ENCODE results near the gene ALG12.

Gene ALG12

DNA sequence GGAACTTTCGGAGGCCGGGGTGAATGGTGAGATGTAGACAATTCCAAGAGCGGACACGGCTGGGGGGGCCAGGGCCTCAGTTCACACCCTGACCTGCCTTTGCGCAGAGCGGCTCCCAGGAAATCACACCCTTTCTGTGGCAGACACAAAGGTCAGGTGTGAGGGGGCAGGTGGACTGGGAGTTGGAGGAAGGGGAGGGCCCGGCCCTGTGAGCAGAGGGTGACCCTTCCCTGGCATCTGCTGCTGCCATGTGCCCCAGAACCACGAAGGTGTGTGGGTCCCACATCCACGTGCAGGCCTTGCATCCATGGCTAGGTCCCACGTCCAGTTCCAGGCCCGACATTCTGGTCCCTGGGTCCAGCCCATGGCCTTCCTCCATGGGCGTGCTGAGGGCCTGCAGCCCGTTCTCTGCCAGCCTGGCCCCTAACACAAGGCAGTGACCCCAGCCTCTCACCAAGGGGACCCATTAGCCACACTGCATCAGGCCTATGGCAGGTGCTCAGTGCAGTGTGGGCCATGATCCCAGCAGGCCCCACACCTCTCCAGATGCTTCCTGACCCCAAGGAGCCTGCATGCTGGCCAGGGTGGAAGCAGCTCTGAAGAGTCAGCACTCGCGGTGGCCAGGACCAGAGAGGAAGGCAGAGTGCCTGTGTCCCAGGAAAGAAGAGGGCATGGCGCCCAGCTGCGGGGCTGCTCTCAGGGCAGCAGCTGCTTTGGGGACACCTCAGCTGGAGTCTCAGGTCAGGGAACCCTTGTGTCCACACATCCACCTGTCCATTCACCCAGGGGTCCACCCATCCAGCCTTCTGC is 23.5 kb upstream of the ALG12 start:
- H3K79me2 ChIP-seq (ENCODE audit: insufficient read depth, low read length): no peaks in the 10 kb centered on the region
- no peaks in the 10 kb centered on the region for H3K9me2 ChIP-seq (replicated peaks; ENCODE audit: insufficient read depth, low read length)
- H3F3A ChIP-seq (ENCODE audit: insufficient read depth): no peaks in the 10 kb centered on the region
- H3K9ac ChIP-seq (ENCODE audit: low read length): no peak overlapping the region
- TF ChIP-seq EZH2phosphoT487 (conservative IDR thresholded peaks at IDR 0.05; ENCODE audit: low read length): no peak
- TF ChIP-seq, protein P1, sequence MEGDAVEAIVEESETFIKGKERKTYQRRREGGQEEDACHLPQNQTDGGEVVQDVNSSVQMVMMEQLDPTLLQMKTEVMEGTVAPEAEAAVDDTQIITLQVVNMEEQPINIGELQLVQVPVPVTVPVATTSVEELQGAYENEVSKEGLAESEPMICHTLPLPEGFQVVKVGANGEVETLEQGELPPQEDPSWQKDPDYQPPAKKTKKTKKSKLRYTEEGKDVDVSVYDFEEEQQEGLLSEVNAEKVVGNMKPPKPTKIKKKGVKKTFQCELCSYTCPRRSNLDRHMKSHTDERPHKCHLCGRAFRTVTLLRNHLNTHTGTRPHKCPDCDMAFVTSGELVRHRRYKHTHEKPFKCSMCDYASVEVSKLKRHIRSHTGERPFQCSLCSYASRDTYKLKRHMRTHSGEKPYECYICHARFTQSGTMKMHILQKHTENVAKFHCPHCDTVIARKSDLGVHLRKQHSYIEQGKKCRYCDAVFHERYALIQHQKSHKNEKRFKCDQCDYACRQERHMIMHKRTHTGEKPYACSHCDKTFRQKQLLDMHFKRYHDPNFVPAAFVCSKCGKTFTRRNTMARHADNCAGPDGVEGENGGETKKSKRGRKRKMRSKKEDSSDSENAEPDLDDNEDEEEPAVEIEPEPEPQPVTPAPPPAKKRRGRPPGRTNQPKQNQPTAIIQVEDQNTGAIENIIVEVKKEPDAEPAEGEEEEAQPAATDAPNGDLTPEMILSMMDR (IDR thresholded peaks at IDR 0.05; ENCODE audit: insufficient read depth, low read length, poor library complexity, severe bottlenecking): no peak
- no peaks in the 10 kb centered on the region for H4K20me1 ChIP-seq (ENCODE audit: low read depth, low read length)
- no peaks in the 10 kb centered on the region for H3K36me3 ChIP-seq (ENCODE audit: low read length)
- no peak overlapping the region for H3K4me2 ChIP-seq (ENCODE audit: low read depth, low read length, poor library complexity, severe bottlenecking)
- no peaks in the 10 kb centered on the region for H3K9me3 ChIP-seq (ENCODE audit: insufficient read depth, low read length)
- H3K27ac ChIP-seq (ENCODE audit: low read depth, low read length): no peak overlapping the region
- H2AFZ ChIP-seq (ENCODE audit: low read depth, low read length, severe bottlenecking): no peak overlapping the region
- no peaks in the 10 kb centered on the region for H3K27me3 ChIP-seq (ENCODE audit: low read length)
- no peak overlapping the region for H3K4me3 ChIP-seq (ENCODE audit: insufficient read depth, low read length, poor library complexity, severe bottlenecking)

GRCh38 chr22:49938565-49939136 is 20.4 kb upstream of the ALG12 start:
- no peaks in the 10 kb centered on the region for H3K9me3 ChIP-seq (ENCODE audit: insufficient read depth, low read length)

DNA sequence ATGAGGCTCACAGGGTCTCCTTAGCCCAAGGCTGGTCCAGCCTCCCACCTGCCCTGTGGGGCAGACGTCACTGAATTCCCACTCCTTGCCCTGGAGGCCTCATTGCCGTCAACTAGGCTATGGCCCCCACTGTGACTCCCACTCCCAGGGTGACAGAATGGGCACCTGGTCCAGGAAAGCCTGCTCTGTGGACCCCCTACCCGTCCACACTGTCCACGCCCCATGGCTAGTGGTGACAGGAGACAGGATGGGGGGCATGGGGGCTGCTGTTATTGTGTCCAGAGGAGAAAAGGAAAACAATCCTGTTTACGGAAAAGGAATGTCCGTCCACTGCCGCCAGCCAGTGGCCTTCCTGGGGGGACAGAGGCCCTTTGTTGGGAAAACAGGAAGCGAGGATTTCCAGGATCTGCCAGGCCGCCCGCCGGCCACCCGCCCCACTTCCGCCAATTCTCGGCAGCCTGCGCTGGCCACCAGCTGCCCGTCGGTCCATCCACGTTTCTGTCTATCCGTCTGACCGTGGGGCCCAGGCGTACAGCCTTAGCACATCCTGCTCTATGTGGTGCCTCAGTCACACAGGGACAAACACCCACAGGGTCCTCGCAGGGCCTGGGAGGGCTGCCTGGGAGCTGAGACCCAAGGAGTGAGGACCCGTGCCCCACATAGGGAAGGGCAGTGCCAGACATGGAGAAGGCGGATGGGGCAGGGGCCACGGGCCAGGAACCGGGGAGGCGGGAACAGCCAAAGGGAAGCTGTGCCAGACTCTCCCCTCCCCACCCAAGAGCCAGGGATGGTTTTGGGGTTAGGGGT is 19.7 kb upstream of the ALG12 start:
- Histone ChIP-seq H4K20me1 (ENCODE audit: low read depth, low read length) (no peaks in the 10 kb centered on the region), H3K4me2 (ENCODE audit: low read depth, low read length, poor library complexity, severe bottlenecking) (no peak overlapping the region), H3K27me3 (ENCODE audit: low read length) (no peaks in the 10 kb centered on the region), H3K9me3 (ENCODE audit: insufficient read depth, low read length) (no peaks in the 10 kb centered on the region), H3F3A (ENCODE audit: insufficient read depth) (0 out of 2 replicates have a peak, but pooled peaks cover 4% of the 10 kb centered on the region), H3K4me3 (ENCODE audit: insufficient read depth, low read length, poor library complexity, severe bottlenecking) (no peak overlapping the region), H2AFZ (ENCODE audit: low read depth, low read length, severe bottlenecking) (no peak overlapping the region), H3K9me2 (replicated peaks; ENCODE audit: insufficient read depth, low read length) (no peaks in the 10 kb centered on the region), H3K27ac (ENCODE audit: low read depth, low read length) (no peak overlapping the region), H3K9ac (ENCODE audit: low read length) (no peak overlapping the region), H3K36me3 (ENCODE audit: low read length) (no peaks in the 10 kb centered on the region), H3K79me2 (ENCODE audit: insufficient read depth, low read length) (no peaks in the 10 kb centered on the region)
- TF ChIP-seq, protein P1 (IDR thresholded peaks at IDR 0.05; ENCODE audit: insufficient read depth, low read length, poor library complexity, severe bottlenecking): no peak
- TF ChIP-seq EZH2phosphoT487 (conservative IDR thresholded peaks at IDR 0.05; ENCODE audit: low read length): no peak

More at GRCh38 chr22:49938565-49939136, 20.4 kb upstream of the ALG12 start:
- Histone ChIP-seq H3K9me2 (replicated peaks; ENCODE audit: insufficient read depth, low read length) (no peaks in the 10 kb centered on the region), H2AFZ (ENCODE audit: low read depth, low read length, severe bottlenecking) (no peak overlapping the region), H3K9ac (ENCODE audit: low read length) (no peak overlapping the region), H3K4me3 (ENCODE audit: insufficient read depth, low read length, poor library complexity, severe bottlenecking) (no peak overlapping the region), H3K36me3 (ENCODE audit: low read length) (no peaks in the 10 kb centered on the region), H3K27ac (ENCODE audit: low read depth, low read length) (no peak overlapping the region), H3K4me2 (ENCODE audit: low read depth, low read length, poor library complexity, severe bottlenecking) (no peak overlapping the region), H3K79me2 (ENCODE audit: insufficient read depth, low read length) (no peaks in the 10 kb centered on the region), H4K20me1 (ENCODE audit: low read depth, low read length) (no peaks in the 10 kb centered on the region), H3K27me3 (ENCODE audit: low read length) (no peaks in the 10 kb centered on the region), H3F3A (ENCODE audit: insufficient read depth) (no peaks in the 10 kb centered on the region)
- TF ChIP-seq, protein P1 (IDR thresholded peaks at IDR 0.05; ENCODE audit: insufficient read depth, low read length, poor library complexity, severe bottlenecking): no peak
- no peak for TF ChIP-seq EZH2phosphoT487 (conservative IDR thresholded peaks at IDR 0.05; ENCODE audit: low read length)

Data from SU-DHL-6 (cell line).